Lower leg skin (tissue), 3 donors: ENCODE data around the gene RNPEP.

Source experiments
- POLR2A ChIP-seq, 2 donors: fragments of 450-650 bp; IDR thresholded peaks; one replicate each; pipeline ENCODE4 v1.6.1; 2016 to 2017; ENCODE audit warnings: antibody characterized with exemption in 2 of 2, mild to moderate bottlenecking in 1 of 2, moderate library complexity in 1 of 2
- TF ChIP-seq, protein P1 (sequence below), 3 donors: fragments of 450-650 bp; IDR thresholded peaks; one replicate each; pipeline ENCODE4 v1.5.1; 2016; ENCODE audit warnings: antibody characterized with exemption in 3 of 3, mild to moderate bottlenecking in 3 of 3, moderate library complexity in 2 of 3

GRCh38 chr1:201958348-201958747 lies 24.1 kb upstream of the RNPEP start:
- TF ChIP-seq, protein P1, sequence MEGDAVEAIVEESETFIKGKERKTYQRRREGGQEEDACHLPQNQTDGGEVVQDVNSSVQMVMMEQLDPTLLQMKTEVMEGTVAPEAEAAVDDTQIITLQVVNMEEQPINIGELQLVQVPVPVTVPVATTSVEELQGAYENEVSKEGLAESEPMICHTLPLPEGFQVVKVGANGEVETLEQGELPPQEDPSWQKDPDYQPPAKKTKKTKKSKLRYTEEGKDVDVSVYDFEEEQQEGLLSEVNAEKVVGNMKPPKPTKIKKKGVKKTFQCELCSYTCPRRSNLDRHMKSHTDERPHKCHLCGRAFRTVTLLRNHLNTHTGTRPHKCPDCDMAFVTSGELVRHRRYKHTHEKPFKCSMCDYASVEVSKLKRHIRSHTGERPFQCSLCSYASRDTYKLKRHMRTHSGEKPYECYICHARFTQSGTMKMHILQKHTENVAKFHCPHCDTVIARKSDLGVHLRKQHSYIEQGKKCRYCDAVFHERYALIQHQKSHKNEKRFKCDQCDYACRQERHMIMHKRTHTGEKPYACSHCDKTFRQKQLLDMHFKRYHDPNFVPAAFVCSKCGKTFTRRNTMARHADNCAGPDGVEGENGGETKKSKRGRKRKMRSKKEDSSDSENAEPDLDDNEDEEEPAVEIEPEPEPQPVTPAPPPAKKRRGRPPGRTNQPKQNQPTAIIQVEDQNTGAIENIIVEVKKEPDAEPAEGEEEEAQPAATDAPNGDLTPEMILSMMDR (IDR thresholded peaks at IDR 0.05), result no peak
- TF ChIP-seq POLR2A (IDR thresholded peaks at IDR 0.05), result no peak
